NCI-H2196 (cell line): ENCODE data around the gene PKLR.

Source experiments
- DNase-seq: peaks from one replicate; lab custom pipeline; 2025; ENCODE audit not compliant: unreplicated experiment; lab: John Stamatoyannopoulos, UW

PKLR gene

DNA sequence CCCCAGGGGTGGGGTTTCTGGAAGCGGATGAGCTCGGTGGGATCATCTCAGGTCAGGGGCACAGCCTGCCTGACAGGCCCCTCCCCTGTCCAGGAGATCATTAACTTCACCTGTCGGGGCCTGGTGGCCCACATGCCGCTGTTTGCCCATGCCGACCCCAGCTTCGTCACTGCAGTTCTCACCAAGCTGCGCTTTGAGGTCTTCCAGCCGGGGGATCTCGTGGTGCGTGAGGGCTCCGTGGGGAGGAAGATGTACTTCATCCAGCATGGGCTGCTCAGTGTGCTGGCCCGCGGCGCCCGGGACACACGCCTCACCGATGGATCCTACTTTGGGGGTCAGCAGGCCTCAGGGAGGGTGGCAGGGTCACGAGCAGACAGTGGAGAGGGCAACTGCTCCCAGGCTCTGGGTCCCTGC, 15.6 kb downstream of the PKLR start:
- no peak for DNase-seq

GRCh38 chr1:155285063-155285462, 16.2 kb downstream of the PKLR start:
- DNase-seq = no peak

- no peak for DNase-seq
Observed at GRCh38 chr1:155284476-155284875, 16.8 kb downstream of the PKLR start.

DNA sequence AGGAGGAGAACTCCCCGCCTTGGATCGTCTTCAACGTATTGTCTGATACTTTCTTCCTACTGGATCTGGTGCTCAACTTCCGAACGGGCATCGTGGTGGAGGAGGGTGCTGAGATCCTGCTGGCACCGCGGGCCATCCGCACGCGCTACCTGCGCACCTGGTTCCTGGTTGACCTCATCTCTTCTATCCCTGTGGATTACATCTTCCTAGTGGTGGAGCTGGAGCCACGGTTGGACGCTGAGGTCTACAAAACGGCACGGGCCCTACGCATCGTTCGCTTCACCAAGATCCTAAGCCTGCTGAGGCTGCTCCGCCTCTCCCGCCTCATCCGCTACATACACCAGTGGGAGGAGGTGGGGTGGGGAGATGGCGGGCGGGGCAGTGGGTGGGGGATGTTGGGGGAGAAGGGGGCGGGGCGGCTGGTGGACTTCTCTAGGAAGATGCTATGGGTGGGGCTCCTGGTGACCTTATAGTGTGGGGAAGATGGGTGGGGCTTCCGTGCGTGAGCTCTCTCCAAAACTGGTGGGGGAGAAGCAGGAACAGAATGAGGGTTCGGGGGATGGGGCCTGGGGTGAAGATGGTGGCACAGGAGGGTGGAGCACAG, 18.6 kb downstream of the PKLR start:
- no peak for DNase-seq

- no peak for DNase-seq
Observed at GRCh38 chr1:155279268-155279667, 22.0 kb downstream of the PKLR start.

GRCh38 chr1:155278689-155279160, 22.5 kb downstream of the PKLR start:
- DNase-seq = no peak

DNA sequence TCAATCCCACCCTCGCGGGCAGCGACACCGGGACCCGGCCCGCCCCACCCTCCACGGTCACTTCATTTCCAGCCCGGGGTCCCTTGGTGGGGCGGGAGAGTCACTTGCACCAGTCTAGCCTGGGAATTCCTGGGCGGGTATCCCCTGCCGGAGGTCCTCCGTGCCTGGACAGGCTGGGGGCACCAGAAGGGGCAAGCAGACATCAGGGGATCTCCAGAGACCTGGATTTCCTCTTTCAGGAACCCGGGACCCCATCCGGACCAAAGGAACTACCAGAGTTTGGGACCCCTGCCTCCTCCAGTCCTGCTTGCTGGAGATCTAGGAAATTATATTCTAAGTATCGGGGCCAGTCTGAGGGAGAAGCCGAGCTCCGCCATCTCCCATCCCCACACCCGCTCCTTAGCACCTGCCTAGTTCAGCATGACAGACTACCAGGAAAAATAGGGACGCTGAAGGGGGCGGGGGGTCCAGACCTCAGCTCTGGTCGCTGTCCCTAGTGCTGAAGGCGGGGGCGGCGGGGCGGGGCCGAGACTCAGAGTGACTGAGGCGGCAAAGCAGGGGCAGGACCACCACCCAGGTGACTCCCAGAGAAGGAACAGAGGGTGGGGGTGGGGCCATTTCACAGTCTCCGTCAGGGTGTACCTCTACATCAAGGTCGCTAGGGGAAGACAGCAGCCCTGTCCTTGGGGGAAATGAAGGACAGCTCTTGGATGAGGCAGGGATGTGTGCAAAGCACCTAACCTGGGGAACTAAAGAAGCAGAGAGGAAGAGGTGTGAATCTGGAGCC, 23.1 kb downstream of the PKLR start:
- DNase-seq = peak; percentile 62

DNA sequence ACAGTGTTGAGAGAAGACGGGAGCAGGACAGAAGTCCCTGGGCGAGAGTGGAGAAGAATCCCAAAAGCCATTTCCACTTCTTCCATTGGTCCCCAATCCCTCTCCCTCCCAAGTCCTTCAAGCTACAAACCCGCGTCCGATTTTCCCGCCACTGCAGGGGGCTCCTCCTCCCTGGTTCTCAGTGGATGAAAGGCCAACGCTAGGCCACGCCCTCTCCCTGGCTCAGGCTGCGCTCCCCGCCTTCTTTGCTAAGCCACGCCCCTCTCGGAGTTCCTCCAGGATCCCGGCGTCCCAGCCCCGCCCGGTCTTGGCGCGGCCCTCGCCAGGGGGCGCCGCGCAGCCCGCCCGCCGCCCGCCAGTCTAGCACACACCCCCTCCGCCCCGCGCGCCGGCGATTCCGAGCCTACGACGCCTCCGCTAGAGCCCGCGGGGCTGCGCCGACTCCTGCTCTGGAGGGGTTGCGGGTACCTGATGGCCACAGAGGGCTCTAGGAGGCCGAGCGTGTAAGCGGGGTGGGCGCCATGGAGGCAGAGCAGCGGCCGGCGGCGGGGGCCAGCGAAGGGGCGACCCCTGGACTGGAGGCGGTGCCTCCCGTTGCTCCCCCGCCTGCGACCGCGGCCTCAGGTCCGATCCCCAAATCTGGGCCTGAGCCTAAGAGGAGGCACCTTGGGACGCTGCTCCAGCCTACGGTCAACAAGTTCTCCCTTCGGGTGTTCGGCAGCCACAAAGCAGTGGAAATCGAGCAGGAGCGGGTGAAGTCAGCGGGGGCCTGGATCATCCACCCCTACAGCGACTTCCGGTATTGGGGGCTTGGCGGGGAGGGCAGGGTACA, 24.0 kb downstream of the PKLR start, which contains the start of gene HCN3:
HCN3 (plus strand) TSS at position 394 of the 832 bp plus-strand sequence; CDS start at position 522, 128 bp downstream.
- peak; percentile 98 for DNase-seq

DNA sequence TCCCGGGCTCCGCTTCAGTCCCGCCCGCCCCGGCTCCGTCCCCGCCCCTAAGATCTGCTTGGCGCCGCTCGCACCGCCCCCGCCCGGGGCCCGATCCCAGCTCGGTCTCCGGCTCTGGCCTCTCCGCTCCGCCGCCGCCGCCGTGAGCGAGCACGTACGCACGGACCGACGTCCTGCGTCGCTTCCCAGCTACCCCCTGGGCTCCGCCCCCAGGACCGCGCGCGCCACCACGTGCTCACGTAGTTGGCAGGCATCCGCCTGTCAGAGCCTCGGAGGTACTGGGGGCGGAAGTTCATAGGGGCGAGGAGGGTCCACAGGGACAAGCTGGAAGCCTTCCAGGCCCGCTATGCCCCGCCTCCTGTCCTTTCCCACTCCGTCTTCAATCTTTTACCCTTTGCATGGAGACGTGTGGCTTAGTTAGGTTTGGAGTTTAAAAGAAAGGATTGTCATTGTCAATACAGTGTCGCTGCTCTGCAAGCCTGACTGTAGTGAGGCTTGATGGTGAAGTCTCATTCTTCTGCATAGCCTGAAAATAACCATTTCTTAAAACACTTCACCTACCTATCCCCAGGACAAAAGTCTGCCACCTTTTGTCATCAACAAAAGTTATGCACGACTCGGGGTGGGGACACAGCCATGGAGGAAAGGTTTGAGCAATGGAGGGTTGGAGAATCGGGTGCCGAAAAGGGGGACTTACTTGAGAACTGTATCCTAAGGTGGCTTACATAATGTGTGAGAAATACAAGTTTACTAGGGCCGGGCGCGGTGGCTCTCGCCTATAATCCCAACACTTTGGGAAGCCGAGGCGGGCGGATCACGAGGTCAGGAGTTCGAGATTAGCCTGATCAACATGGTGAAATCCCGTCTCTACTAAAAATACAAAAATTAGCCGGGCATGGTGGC, 27.6 kb downstream of the PKLR start, which contains the start of gene CLK2:
CLK2 (minus strand) TSS at position 162 of the 903 bp plus-strand sequence. CDS start 2,527 bp downstream, outside the sequence.
- peak; percentile 96 for DNase-seq

- DNase-seq = peak; percentile 68
Observed at GRCh38 chr1:155272466-155273342, 28.5 kb downstream of the PKLR start.

DNA sequence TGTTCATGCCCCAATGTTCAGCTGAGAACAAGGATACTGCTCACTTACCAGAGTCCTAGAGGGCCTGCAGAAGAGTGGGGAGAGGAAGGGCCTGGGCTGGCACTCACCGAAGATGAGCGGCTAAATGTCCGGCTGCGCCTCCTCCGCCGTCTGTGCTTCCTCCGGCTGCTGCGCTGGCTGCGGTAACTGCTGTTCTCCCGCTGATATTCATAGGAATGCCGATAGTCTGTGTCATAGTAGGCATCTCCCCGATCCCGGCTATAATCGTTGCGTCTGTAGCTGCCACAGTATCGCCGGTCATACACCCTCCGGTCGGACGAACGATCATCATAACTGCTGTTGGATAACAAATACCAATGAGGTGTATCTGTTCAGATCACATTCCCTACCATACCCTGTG, 31.9 kb downstream of the PKLR start:
- no peak for DNase-seq

- no peak for DNase-seq
Observed at GRCh38 chr1:155268630-155269029, 32.6 kb downstream of the PKLR start.

DNA sequence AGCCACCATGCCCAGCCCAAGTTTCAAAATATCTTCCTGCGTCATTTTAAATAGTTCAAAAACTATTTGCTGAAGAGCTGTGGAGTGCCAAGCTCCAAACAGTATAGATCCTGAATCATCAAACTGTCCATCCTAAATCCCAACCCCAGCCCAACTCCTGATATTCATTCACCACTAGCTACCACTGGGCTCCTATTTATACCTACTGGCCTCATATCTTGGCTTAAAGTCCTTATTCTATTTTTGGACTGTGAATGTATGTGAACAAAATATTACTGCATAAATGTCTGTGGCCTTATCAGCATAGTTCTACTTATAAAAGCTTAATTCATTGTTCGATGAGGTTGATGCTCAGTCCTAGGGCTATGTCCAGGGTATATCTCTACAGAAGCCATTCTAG, 33.9 kb downstream of the PKLR start:
- DNase-seq = no peak

GRCh38 chr1:155266553-155266952, 34.7 kb downstream of the PKLR start:
- DNase-seq = no peak

- no peak for DNase-seq
Observed at GRCh38 chr1:155263067-155263466, 38.2 kb downstream of the PKLR start.

GRCh38 chr1:155261852-155262673, 39.2 kb downstream of the PKLR start, which contains the start of gene SCAMP3:
TSS of gene SCAMP3 (minus strand) at chr1:155262360. CDS start at chr1:155262151, 209 bp downstream.
- peak; percentile 97 for DNase-seq

DNA sequence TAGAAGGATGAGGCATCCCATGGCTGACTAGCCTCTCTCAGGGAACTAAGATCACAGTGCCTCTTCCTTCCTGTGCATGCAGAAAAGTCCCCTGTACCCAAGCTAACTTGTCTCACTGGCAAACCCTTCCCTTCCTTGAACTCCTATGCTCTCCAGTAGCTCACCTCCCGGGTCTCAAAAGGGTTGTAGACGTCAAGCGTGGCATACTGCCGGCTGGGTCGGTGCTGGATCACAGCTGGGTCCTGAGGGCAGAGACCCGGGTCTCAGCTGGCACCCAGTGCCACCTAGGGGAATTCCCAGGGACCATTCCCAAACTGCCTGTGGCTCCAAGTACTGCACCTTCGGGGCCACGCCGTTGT, 39.8 kb downstream of the PKLR start:
- no peak for DNase-seq

DNA sequence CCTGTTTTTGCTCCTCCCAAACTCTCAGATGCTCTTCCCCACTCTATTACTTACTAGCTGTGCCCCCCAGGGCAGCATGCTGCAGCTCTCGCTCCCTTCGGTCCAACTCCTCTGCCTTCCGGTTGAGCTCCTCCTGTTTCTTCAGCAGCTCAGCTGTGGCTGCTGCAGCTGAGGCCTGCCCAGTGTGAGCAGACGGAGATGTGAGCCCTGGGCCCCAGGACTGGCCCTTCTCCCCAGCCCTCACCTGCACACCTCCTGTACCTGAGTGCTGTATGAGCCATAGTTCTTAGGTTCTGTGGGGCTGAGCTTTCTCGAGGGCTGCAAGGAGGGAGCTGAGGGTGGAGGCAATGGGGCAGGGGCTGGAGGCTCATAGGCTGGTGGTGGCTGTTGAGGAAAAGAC, 41.0 kb downstream of the PKLR start:
- no peak for DNase-seq
